Adrenal gland (tissue), 12 donors: Measurements from ENCODE around the gene MARK2. TPM values are rescaled to one million over a fixed set of nuclear protein-coding genes. Genes with fewer than 3 reads are reported as not detected.

Experiments
- DNase-seq, 7 donors: peaks; one replicate each; pipeline ENCODE4 v3.0.0-alpha.2; 2019 to 2020
- H3K27ac ChIP-seq, 5 donors: fragments of 200-600 bp; sonication (generic) in 4 of 5; 1 replicate in 3 of 5; 2 replicates in 2 of 5; pipeline versions ENCODE4 v1.5.1 to v1.8.0; 2016 to 2020; ENCODE audit warnings: mild to moderate bottlenecking in 1 of 5
- H3K27me3 ChIP-seq: fragments of 200-600 bp; 2 replicates; pipeline ENCODE4 v1.8.0; 2021
- H3K36me3 ChIP-seq, 2 donors: fragments of 200-600 bp; replicated peaks in 1 of 2; 1 replicate in 1 of 2; 2 replicates in 1 of 2; pipeline versions ENCODE4 v1.5.1 to v1.8.0; 2018 to 2022
- H3K4me1 ChIP-seq, 2 donors: fragments of 200-600 bp; replicated peaks in 1 of 2; 1 replicate in 1 of 2; 2 replicates in 1 of 2; pipeline versions ENCODE4 v1.5.1 to v1.8.0; 2018 to 2021
- H3K4me3 ChIP-seq, 4 donors: fragments of 200-600 bp; sonication (generic) in 3 of 4; one replicate each; pipeline ENCODE4 v1.5.1; 2016 to 2018
- H3K9me3 ChIP-seq, 3 donors: fragments of 200-600 bp; sonication (generic) in 1 of 3; replicated peaks in 1 of 3; 1 replicate in 2 of 3; 2 replicates in 1 of 3; pipeline versions ENCODE4 v1.5.1 to v1.8.0; 2016 to 2021
- CTCF ChIP-seq, 6 experiments: fragments of 450-650 bp in 4 of 6; fragments of 200-600 bp in 2 of 6; sonication (generic) in 1 of 6; IDR thresholded peaks; 1 replicate in 5 of 6; 2 replicates in 1 of 6; pipeline versions ENCODE4 v1.5.1 to v1.8.0; 2016 to 2021; ENCODE audit warnings: antibody characterized with exemption in 6 of 6, mild to moderate bottlenecking in 2 of 6, moderate library complexity in 1 of 6
- POLR2A ChIP-seq, 2 donors: fragments of 450-650 bp; IDR thresholded peaks; one replicate each; pipeline ENCODE4 v1.6.1; 2017; ENCODE audit warnings: antibody characterized with exemption in 2 of 2, mild to moderate bottlenecking in 2 of 2, moderate library complexity in 1 of 2
- WGBS, 4 donors: extraction: QIAGEN DNeasy Blood & Tissue Kit in 2 of 4; methylation state at CpG; one replicate each; pipeline versions ENCODE4 v1.1.5 to v1.1.7; 2013 to 2017; 5-methylcytosine and 5-hydroxymethylcytosine counted together
- intact Hi-C, 2 donors: fragments of 100-400 bp; cut with DNase I; formaldehyde crosslinking; loops; one replicate each; pipeline versions ENCODE4 v1.14.1 to v1.15.0; 2022 to 2023
- polyA plus RNA-seq, 3 donors: library from polyadenylated mRNA; stranded (reverse); fragments of 200-250 nt in 2 of 3; fragments of 350-450 nt in 1 of 3; fragmentation: Illumina TruSeq in 1 of 3; extraction: RNeasy Lipid Tissue Mini Kit (QIAGEN cat#74804) in 1 of 3; gene quantifications; one replicate each; pipeline ENCODE4 v1.2.3, GENCODE V29; 2013 to 2014
- total RNA-seq, 9 donors: library from RNA; depleted of rRNA in 4 of 9; stranded (reverse); fragments of >200 nt in 4 of 9; fragments of 120-200 nt in 1 of 9; fragmentation: NEBNext Ultra II Directional in 1 of 9; extraction: Animal tissue kit (Norgen Biotek cat#: 25700) in 1 of 9; gene quantifications; one replicate each; pipeline versions ENCODE4 v1.1.0 to v1.2.4, GENCODE V29; 2013 to 2023
- donor health status: healthy with polysubstance abuse.
- donor health status: Bipolar disorder and iron deficiency.
- donor health status: DM: yes; HTN: yes; CAD: no.
- donor health status: DM: no; HTN: no; CAD: no.
- donor health status: DM: no; HTN: no; CAD: no.
- donor health status: DM: yes; HTN: yes; CAD: no.

MARK2 gene
- total and polyA plus RNA-seq, 12 donors: 7.3 to 39.7 (median 31.6) TPM

- H3K36me3 ChIP-seq: peaks cover 0 to 51% of the 10 kb centered on the region in 2 donors
- 88 to 95% (median 89%) methylated on average over 17 to 21 of the region's 21 CpGs for WGBS, 4 donors
- intact Hi-C loops: no loop called here
- H3K27ac ChIP-seq: no peak overlapping the region
- no peak for DNase-seq
- H3K27me3 ChIP-seq: no peaks in the 10 kb centered on the region
- H3K9me3 ChIP-seq: no peaks in the 10 kb centered on the region
- H3K4me1 ChIP-seq: peaks cover 0 to 12% of the 10 kb centered on the region in 2 donors
- no peak for TF ChIP-seq CTCF (IDR thresholded peaks at IDR 0.05)
- TF ChIP-seq POLR2A (IDR thresholded peaks at IDR 0.05): no peak
- H3K4me3 ChIP-seq: no peak overlapping the region
Observed at GRCh38 chr11:63907808-63908530, 69.1 kb downstream of the MARK2 start.

- no peak overlapping the region for H3K27ac ChIP-seq
- H3K4me3 ChIP-seq: no peak overlapping the region
Observed at GRCh38 chr11:63908631-63909401, 69.9 kb downstream of the MARK2 start.

GRCh38 chr11:63909591-63910506 lies 70.9 kb downstream of the MARK2 start:
- no peak overlapping the region for H3K4me3 ChIP-seq
- peaks cover 0 to 12% of the 10 kb centered on the region in 2 donors for H3K4me1 ChIP-seq
- no peak for DNase-seq
- intact Hi-C loops: no loop called here
- H3K27ac ChIP-seq: peak overlapping the region in 1 of 5 donors; percentile 17
- no peaks in the 10 kb centered on the region for H3K27me3 ChIP-seq
- TF ChIP-seq CTCF (IDR thresholded peaks at IDR 0.05): no peak
- no peak for TF ChIP-seq POLR2A (IDR thresholded peaks at IDR 0.05)
- peaks cover 0 to 32% of the 10 kb centered on the region in 2 donors for H3K36me3 ChIP-seq
- no peaks in the 10 kb centered on the region for H3K9me3 ChIP-seq
- 71 to 81% (median 74%) methylated on average over 12 to 24 of the region's 24 CpGs for whole genome bisulfite sequencing, 4 donors

More at GRCh38 chr11:63908631-63909401, 69.9 kb downstream of the MARK2 start:
- H3K27me3 ChIP-seq: no peaks in the 10 kb centered on the region
- peaks cover 0 to 12% of the 10 kb centered on the region in 2 donors for H3K4me1 ChIP-seq
- WGBS, 4 donors: 81 to 92% (median 85%) methylated on average over 37 to 46 of the region's 46 CpGs
- peaks cover 0 to 43% of the 10 kb centered on the region in 2 donors for H3K36me3 ChIP-seq
- DNase-seq: no peak
- intact Hi-C loops: no loop called here
- no peaks in the 10 kb centered on the region for H3K9me3 ChIP-seq
- TF ChIP-seq CTCF (IDR thresholded peaks at IDR 0.05): no peak
- no peak for TF ChIP-seq POLR2A (IDR thresholded peaks at IDR 0.05)
